Measurements from ENCODE around the gene PEX5L.

PEX5L gene

DNA sequence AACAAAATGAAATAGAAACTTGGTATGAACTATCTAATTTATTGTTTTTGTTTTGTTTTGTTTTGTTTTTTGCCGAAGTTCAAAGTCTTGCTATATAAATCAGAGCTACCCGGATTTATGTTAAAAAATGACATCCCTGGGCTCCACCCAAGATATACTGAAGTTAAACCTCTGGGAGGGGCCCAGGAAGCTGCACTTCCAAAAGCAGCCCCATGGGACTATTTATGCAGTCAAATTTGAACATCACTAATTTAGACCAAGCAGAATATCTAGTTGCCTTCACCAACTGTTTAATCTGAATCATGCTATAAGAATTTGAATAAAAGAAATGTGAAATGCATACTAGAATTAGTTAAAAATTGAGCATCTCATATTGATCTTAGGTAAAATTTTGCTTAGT is 32.2 kb downstream of the PEX5L start:
- TF ChIP-seq ZFX (IDR thresholded peaks at IDR 0.05; ENCODE audit: borderline replicate concordance): no peak
- no peak for TF ChIP-seq CTCF (IDR thresholded peaks at IDR 0.05)
- no peak overlapping the region for H3K27ac ChIP-seq

DNA sequence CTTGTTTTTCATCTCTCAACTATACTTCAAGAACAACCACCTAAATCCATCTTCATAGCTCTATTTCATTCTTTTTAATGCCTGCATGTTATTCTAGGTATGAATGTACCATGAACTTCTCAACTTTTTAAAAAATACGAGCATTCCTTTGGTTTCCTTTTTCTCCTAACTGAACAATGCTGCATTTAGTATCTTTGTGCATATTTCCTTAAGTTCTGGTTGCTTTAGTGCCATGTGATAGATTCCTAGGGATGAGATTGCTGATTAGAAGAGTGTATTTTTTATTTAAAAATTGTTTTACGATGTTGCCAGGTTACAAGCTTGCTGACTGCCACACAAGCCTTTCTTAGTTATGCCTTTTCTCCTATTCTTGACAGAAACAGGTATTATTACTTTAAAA is 34.7 kb downstream of the PEX5L start:
- no peak for TF ChIP-seq CTCF (IDR thresholded peaks at IDR 0.05)
- no peak for TF ChIP-seq ZFX (IDR thresholded peaks at IDR 0.05; ENCODE audit: borderline replicate concordance)
- no peak overlapping the region for H3K27ac ChIP-seq

DNA sequence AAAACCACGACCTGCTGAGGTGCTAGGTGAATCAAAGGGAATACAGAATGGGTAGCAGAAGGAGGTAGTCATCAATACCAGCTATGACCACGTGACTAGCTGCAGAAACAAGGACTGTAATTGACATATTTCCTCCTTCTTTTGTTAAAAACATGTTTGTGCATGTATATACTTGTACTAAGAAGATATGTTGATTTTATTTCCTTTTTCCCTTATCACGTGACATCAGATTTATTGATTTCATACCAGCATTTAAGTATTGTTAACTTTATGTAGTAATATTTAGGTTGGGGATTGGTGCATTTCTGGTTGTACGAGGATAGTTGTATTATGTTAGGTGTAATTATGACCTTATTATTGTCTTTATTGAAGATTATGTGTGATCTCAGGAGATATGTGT is 36.2 kb downstream of the PEX5L start:
- no peak overlapping the region for H3K27ac ChIP-seq
- TF ChIP-seq CTCF (IDR thresholded peaks at IDR 0.05): no peak
- no peak for TF ChIP-seq ZFX (IDR thresholded peaks at IDR 0.05; ENCODE audit: borderline replicate concordance)

DNA sequence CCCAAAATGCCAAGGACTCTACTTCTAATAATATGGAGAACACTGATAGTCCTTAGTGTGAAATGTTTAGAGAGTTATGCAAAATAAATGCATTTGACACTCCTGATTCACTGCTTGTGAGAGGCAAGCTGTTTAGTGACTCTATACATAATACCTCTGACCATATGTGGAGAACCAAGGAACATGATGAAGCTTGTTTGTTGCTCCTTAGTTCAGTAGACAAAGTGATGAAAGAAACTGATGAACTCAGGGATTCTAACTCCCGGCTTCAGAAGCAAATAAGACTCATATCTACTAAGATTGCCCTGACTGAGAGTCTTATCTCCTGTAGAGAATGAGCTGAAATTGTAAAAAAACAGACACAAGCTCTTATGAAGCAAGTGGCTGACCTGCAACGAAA is 41.3 kb downstream of the PEX5L start:
- TF ChIP-seq ZFX (IDR thresholded peaks at IDR 0.05; ENCODE audit: borderline replicate concordance) (no peak), CTCF (IDR thresholded peaks at IDR 0.05) (no peak)
- no peak overlapping the region for H3K27ac ChIP-seq

DNA sequence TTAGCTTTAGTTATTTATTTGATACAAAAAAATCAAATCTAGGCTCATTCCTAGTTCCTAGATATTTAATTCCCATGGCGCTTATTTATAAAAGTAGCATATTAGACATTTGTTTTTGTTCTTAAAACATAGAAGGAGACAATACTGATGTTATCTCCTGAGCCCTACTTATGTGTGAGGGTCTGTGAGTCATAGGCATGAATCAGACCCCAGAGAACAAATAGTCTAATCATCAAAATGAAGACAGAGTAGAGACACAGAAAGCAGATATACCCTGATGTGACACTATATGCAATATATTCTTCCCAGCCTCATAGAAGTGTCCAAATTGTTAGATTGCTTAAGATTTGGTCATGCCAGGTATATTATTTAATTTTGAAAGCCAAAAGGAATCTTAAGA is 44.9 kb downstream of the PEX5L start:
- H3K27ac ChIP-seq: no peak overlapping the region
- TF ChIP-seq CTCF (IDR thresholded peaks at IDR 0.05) (no peak), ZFX (IDR thresholded peaks at IDR 0.05; ENCODE audit: borderline replicate concordance) (no peak)

DNA sequence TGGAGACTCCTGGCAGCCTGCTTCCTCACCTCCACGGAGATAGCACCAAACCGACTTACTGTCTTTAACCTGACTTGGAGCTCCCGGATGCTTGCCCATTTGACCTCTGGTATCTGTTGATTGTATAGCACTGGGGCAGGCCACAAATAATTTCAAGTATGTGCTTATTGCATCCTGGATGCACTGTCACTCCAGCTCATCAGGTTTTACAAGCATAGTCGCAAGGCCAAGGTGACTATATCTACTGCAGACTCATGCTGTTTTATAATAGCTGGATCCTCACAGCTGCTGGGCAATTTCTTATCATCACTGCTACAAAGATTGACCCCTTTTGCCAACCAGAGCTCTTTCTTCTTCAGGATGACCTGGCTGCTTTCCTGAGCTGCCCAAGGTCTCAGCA is 45.6 kb downstream of the PEX5L start:
- TF ChIP-seq CTCF (IDR thresholded peaks at IDR 0.05) (no peak), ZFX (IDR thresholded peaks at IDR 0.05; ENCODE audit: borderline replicate concordance) (no peak)
- no peak overlapping the region for H3K27ac ChIP-seq

DNA sequence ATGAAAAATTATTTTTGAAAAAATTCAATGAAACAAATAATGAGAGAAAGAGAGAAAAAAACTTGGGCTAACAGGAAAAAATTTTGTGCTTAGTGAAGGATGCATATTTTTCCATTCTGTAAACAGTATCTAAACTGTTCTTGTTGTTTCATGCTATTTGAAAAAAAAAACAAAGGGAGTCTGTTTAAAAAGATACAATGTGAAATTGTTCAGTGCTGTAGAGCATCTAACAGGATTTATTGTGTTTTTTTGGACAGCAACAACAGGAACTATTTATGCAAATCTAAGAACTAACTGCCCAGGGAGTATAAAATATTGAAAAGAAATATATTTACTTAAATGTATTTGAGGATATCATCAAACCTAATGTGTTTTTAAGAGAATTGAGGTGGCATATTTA is 55.1 kb downstream of the PEX5L start:
- no peak overlapping the region for H3K27ac ChIP-seq
- TF ChIP-seq ZFX (IDR thresholded peaks at IDR 0.05; ENCODE audit: borderline replicate concordance) (no peak), CTCF (IDR thresholded peaks at IDR 0.05) (no peak)

All from 22Rv1 (cell line).